ENCODE measurements around the gene TSHZ2. TPM values are rescaled to one million over a fixed set of nuclear protein-coding genes. Genes with fewer than 3 reads are reported as not detected.

TSHZ2 gene
- total and polyA plus RNA-seq, 9 donors: 7.3 to 23.1 (median 12.5) TPM

DNA sequence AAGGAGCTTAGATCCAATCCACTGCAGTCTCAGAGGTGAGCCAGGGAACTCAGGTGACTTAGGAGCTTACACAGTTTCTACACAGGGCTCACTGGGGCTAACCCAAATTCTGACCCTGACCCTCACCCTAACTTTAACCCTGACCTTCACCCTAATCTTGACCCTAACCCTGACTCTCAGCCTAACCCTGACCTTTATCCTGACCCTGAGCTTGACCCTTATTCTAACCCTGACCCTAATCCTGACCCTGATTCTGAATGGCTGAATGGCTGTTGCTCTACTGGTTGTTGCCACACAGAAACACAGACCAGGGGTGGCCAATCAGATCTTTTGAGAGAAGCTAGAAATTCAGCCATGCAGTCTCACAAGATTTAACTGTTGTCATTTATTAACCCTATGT, 180.1 kb downstream of the TSHZ2 start:
- Histone ChIP-seq H3K27me3 (ENCODE audit: control insufficient read depth, insufficient read depth, low read length) (no peaks in the 10 kb centered on the region), H3K4me1 (ENCODE audit: control insufficient read depth, insufficient read depth, low read length) (peaks cover 12% of the 10 kb centered on the region), H3K36me3 (ENCODE audit: control insufficient read depth, insufficient read depth, low read length) (no peaks in the 10 kb centered on the region), H3K27ac (ENCODE audit: low read length) (no peak overlapping the region), H3K9me3 (replicated peaks; ENCODE audit: control insufficient read depth, low read depth, low read length) (no peaks in the 10 kb centered on the region), H3K4me3 (ENCODE audit: low read length) (no peak overlapping the region)
- no peak for DNase-seq

GRCh38 chr20:53154540-53154939, 182.4 kb downstream of the TSHZ2 start:
- peaks cover 7% of the 10 kb centered on the region for H3K4me1 ChIP-seq (ENCODE audit: control insufficient read depth, insufficient read depth, low read length)
- no peaks in the 10 kb centered on the region for H3K36me3 ChIP-seq (ENCODE audit: control insufficient read depth, insufficient read depth, low read length)
- H3K27ac ChIP-seq (ENCODE audit: low read length): no peak overlapping the region
- no peak for DNase-seq
- H3K9me3 ChIP-seq (replicated peaks; ENCODE audit: control insufficient read depth, low read depth, low read length): no peaks in the 10 kb centered on the region
- WGBS (ENCODE audit: insufficient coverage): no CpG with 5 or more reads among the region's 2 CpGs
- H3K27me3 ChIP-seq (ENCODE audit: control insufficient read depth, insufficient read depth, low read length): no peaks in the 10 kb centered on the region
- no peak overlapping the region for H3K4me3 ChIP-seq (ENCODE audit: low read length)

- no peak overlapping the region for H3K27ac ChIP-seq (ENCODE audit: low read length)
- 89% methylated on average over 8 of the region's 11 CpGs for WGBS (ENCODE audit: insufficient coverage)
Measured at GRCh38 chr20:53157443-53158408, 185.6 kb downstream of the TSHZ2 start.

DNA sequence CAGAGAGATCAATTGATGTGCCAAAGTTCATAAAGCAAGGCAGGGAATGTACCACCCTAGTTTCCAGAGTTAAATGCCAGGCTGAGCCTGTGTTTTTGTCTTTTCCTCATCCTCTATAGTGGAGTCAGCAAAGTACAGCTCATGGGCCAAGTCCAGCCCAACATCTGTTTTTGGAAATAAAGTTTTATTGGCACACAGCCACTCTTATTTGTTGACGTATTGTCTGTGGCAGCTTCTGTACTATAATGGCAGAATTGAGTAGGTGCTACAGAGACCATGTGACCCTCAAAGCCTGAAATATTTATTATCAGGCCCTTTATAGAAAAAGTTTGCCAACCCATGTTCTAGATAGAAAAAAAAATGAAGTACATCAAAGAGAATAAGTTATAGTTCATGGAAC, 187.0 kb downstream of the TSHZ2 start:
- H3K4me3 ChIP-seq (ENCODE audit: low read length): no peak overlapping the region
- H3K36me3 ChIP-seq (ENCODE audit: control insufficient read depth, insufficient read depth, low read length): no peaks in the 10 kb centered on the region
- DNase-seq: peak; percentile 59
- no peak overlapping the region for H3K27ac ChIP-seq (ENCODE audit: low read length)
- H3K4me1 ChIP-seq (ENCODE audit: control insufficient read depth, insufficient read depth, low read length): peaks cover 7% of the 10 kb centered on the region
- H3K27me3 ChIP-seq (ENCODE audit: control insufficient read depth, insufficient read depth, low read length): no peaks in the 10 kb centered on the region
- 40% methylated on average over 1 of the region's 1 CpG for WGBS (ENCODE audit: insufficient coverage)
- H3K9me3 ChIP-seq (replicated peaks; ENCODE audit: control insufficient read depth, low read depth, low read length): no peaks in the 10 kb centered on the region

More at GRCh38 chr20:53157443-53158408, 185.6 kb downstream of the TSHZ2 start:
- H3K36me3 ChIP-seq (ENCODE audit: control insufficient read depth, insufficient read depth, low read length): no peaks in the 10 kb centered on the region
- H3K4me3 ChIP-seq (ENCODE audit: low read length): no peak overlapping the region
- no peaks in the 10 kb centered on the region for H3K27me3 ChIP-seq (ENCODE audit: control insufficient read depth, insufficient read depth, low read length)
- no peaks in the 10 kb centered on the region for H3K9me3 ChIP-seq (replicated peaks; ENCODE audit: control insufficient read depth, low read depth, low read length)
- H3K4me1 ChIP-seq (ENCODE audit: control insufficient read depth, insufficient read depth, low read length): peaks cover 7% of the 10 kb centered on the region
- DNase-seq: no peak

GRCh38 chr20:53161073-53161472, 188.9 kb downstream of the TSHZ2 start:
- Histone ChIP-seq H3K36me3 (ENCODE audit: control insufficient read depth, insufficient read depth, low read length) (no peaks in the 10 kb centered on the region), H3K4me1 (ENCODE audit: control insufficient read depth, insufficient read depth, low read length) (peaks cover 7% of the 10 kb centered on the region), H3K27ac (ENCODE audit: low read length) (no peak overlapping the region), H3K4me3 (ENCODE audit: low read length) (no peak overlapping the region), H3K27me3 (ENCODE audit: control insufficient read depth, insufficient read depth, low read length) (no peaks in the 10 kb centered on the region), H3K9me3 (replicated peaks; ENCODE audit: control insufficient read depth, low read depth, low read length) (no peaks in the 10 kb centered on the region)
- no peak for DNase-seq
- WGBS (ENCODE audit: insufficient coverage): 91% methylated on average over 2 of the region's 3 CpGs

GRCh38 chr20:53161473-53161872, 189.3 kb downstream of the TSHZ2 start:
- Histone ChIP-seq H3K27me3 (ENCODE audit: control insufficient read depth, insufficient read depth, low read length) (no peaks in the 10 kb centered on the region), H3K9me3 (replicated peaks; ENCODE audit: control insufficient read depth, low read depth, low read length) (no peaks in the 10 kb centered on the region), H3K27ac (ENCODE audit: low read length) (peak overlapping the region; percentile 74), H3K4me3 (ENCODE audit: low read length) (no peak overlapping the region), H3K4me1 (ENCODE audit: control insufficient read depth, insufficient read depth, low read length) (peaks cover 7% of the 10 kb centered on the region), H3K36me3 (ENCODE audit: control insufficient read depth, insufficient read depth, low read length) (no peaks in the 10 kb centered on the region)
- no peak for DNase-seq
- WGBS (ENCODE audit: insufficient coverage): no CpG with 5 or more reads among the region's 4 CpGs

DNA sequence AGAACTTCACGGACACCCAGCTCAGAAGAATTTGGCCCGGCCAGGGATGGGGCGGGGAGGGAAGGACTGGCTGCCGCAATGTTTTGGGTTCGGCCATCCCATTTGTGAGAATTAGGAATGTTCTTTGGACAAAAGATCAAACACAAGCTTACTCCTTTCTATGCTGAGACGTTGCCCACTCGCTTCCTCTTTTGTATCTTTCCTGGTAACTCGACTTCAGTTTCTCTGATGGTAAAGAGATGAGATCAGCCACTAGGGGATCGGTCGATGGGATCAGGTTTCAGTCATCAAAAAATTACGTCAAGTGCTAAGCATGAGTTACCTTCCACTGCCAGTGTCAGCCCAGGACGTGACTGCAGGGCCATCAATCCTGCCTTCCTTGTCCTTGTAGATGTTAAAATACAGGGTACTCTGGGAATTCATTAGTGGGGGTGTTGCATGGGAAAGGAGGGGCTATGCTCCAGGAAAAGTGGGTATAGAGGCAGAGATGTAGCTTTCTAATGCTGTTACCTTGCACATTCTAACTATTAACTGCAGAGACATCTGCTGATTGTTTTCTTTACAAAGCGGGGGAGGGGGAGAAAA, 190.2 kb downstream of the TSHZ2 start:
- Histone ChIP-seq H3K36me3 (ENCODE audit: control insufficient read depth, insufficient read depth, low read length) (no peaks in the 10 kb centered on the region), H3K4me1 (ENCODE audit: control insufficient read depth, insufficient read depth, low read length) (peaks cover 7% of the 10 kb centered on the region), H3K4me3 (ENCODE audit: low read length) (peak overlapping the region; percentile 6), H3K27me3 (ENCODE audit: control insufficient read depth, insufficient read depth, low read length) (no peaks in the 10 kb centered on the region), H3K9me3 (replicated peaks; ENCODE audit: control insufficient read depth, low read depth, low read length) (no peaks in the 10 kb centered on the region), H3K27ac (ENCODE audit: low read length) (peak overlapping the region; percentile 74)
- 8% methylated on average over 7 of the region's 13 CpGs for WGBS (ENCODE audit: insufficient coverage)
- peak; percentile 92 for DNase-seq

DNA sequence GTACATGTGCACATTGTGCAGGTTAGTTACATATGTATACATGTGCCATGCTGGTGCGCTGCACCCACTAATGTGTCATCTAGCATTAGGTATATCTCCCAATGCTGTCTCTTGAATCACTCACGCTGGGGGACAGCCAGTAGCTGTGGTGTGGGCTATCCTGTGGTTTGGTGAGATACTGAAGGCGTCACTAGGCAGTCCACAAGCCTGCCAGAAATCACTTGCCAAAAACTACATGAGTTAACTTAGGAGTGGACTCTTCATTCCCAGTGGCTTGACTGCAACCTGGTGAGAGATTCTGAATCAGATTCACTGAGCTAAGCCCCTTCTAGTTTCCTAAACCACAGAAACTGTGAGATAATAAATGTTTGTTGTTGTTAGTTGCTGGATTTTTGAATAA, 191.3 kb downstream of the TSHZ2 start:
- no peaks in the 10 kb centered on the region for H3K9me3 ChIP-seq (replicated peaks; ENCODE audit: control insufficient read depth, low read depth, low read length)
- WGBS (ENCODE audit: insufficient coverage): 67% methylated on average over 1 of the region's 3 CpGs
- no peak overlapping the region for H3K4me3 ChIP-seq (ENCODE audit: low read length)
- H3K36me3 ChIP-seq (ENCODE audit: control insufficient read depth, insufficient read depth, low read length): no peaks in the 10 kb centered on the region
- H3K4me1 ChIP-seq (ENCODE audit: control insufficient read depth, insufficient read depth, low read length): peaks cover 7% of the 10 kb centered on the region
- H3K27me3 ChIP-seq (ENCODE audit: control insufficient read depth, insufficient read depth, low read length): no peaks in the 10 kb centered on the region
- no peak overlapping the region for H3K27ac ChIP-seq (ENCODE audit: low read length)
- no peak for DNase-seq

- Histone ChIP-seq H3K36me3 (ENCODE audit: control insufficient read depth, insufficient read depth, low read length) (no peaks in the 10 kb centered on the region), H3K4me3 (ENCODE audit: low read length) (no peak overlapping the region), H3K27me3 (ENCODE audit: control insufficient read depth, insufficient read depth, low read length) (no peaks in the 10 kb centered on the region), H3K27ac (ENCODE audit: low read length) (no peak overlapping the region), H3K4me1 (ENCODE audit: control insufficient read depth, insufficient read depth, low read length) (peaks cover 5% of the 10 kb centered on the region), H3K9me3 (replicated peaks; ENCODE audit: control insufficient read depth, low read depth, low read length) (no peaks in the 10 kb centered on the region)
- no peak for DNase-seq
Measured at GRCh38 chr20:53164072-53164471, 191.9 kb downstream of the TSHZ2 start.

DNA sequence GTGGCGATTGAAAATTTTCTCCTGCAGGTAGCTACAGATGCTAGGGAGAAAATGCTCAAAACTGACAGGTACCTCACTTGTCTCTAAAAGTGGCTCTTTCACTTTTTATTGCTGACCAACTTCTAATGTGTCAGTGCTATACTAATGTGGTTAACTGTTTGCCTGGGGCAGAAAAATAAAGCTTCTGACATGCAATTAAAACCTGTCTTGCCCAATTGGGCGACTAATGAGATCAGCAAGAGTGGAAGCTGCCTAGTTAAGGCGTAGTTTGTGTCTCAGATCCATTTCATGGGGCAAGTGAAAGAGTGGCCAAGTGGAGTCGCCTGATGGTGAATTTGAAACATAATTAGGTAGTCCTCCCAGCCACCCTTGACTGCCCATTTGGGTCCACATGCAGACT, 193.3 kb downstream of the TSHZ2 start:
- Histone ChIP-seq H3K9me3 (replicated peaks; ENCODE audit: control insufficient read depth, low read depth, low read length) (no peaks in the 10 kb centered on the region), H3K27me3 (ENCODE audit: control insufficient read depth, insufficient read depth, low read length) (no peaks in the 10 kb centered on the region), H3K4me1 (ENCODE audit: control insufficient read depth, insufficient read depth, low read length) (peaks cover 7% of the 10 kb centered on the region), H3K36me3 (ENCODE audit: control insufficient read depth, insufficient read depth, low read length) (no peaks in the 10 kb centered on the region), H3K27ac (ENCODE audit: low read length) (no peak overlapping the region), H3K4me3 (ENCODE audit: low read length) (no peak overlapping the region)
- WGBS (ENCODE audit: insufficient coverage): 100% methylated on average over 2 of the region's 4 CpGs
- no peak for DNase-seq
